ENCODE measurements around the gene BMI1.

Gene BMI1

GRCh38 chr10:22319980-22320558 is 830 bp upstream of the BMI1 start:
- DNase-seq, result no peak

GRCh38 chr10:22321156-22321923 is 441 bp downstream of the BMI1 start:
- peak; percentile 58 to 66 for DNase-seq

- peak in 1 of 2 experiments; percentile 22 for DNase-seq
Measured at GRCh38 chr10:22321924-22322640, 1.2 kb downstream of the BMI1 start.

- DNase-seq, result no peak
Measured at GRCh38 chr10:22322641-22323160, 1.8 kb downstream of the BMI1 start.

- DNase-seq, result no peak
Measured at GRCh38 chr10:22323538-22324305, 2.8 kb downstream of the BMI1 start.

- no peak for DNase-seq
Measured at GRCh38 chr10:22324413-22324812, 3.5 kb downstream of the BMI1 start.

GRCh38 chr10:22324893-22325271 is 4.0 kb downstream of the BMI1 start:
- no peak for DNase-seq

GRCh38 chr10:22325272-22326144 is 4.6 kb downstream of the BMI1 start:
- DNase-seq, result peak; percentile 63 to 69

GRCh38 chr10:22326145-22326702 is 5.3 kb downstream of the BMI1 start:
- DNase-seq, result no peak

GRCh38 chr10:22329150-22329549 is 8.3 kb downstream of the BMI1 start:
- DNase-seq, result no peak

GRCh38 chr10:22332116-22332692 is 11.3 kb downstream of the BMI1 start:
- DNase-seq, result no peak

GRCh38 chr10:22333167-22333974 is 12.5 kb downstream of the BMI1 start:
- no peak for DNase-seq

GRCh38 chr10:22333975-22334282 is 13.0 kb downstream of the BMI1 start:
- no peak for DNase-seq

GRCh38 chr10:22334414-22335172 is 13.7 kb downstream of the BMI1 start:
- DNase-seq, result no peak

GRCh38 chr10:22335173-22335933 is 14.5 kb downstream of the BMI1 start:
- DNase-seq, result peak; percentile 58 to 65

GRCh38 chr10:22338185-22338900 is 17.4 kb downstream of the BMI1 start:
- no peak for DNase-seq

GRCh38 chr10:22338931-22339330 is 18.0 kb downstream of the BMI1 start:
- no peak for DNase-seq

GRCh38 chr10:22339761-22340328 is 18.9 kb downstream of the BMI1 start:
- no peak for DNase-seq
